ENCODE measurements around the gene RASA2.

RASA2 gene

GRCh38 chr3:141656771-141657170 is 169.9 kb downstream of the RASA2 start:
- TF ChIP-seq JUND (IDR thresholded peaks at IDR 0.05; ENCODE audit: low read depth) = no peak
- in situ Hi-C loops (cut with HindIII; ENCODE audit: low pct_unique_long_range_greater_than_20kb, low sequenced_read_pairs) = no loop called here
- no peak for DNase-seq (ENCODE audit: low read depth in 1 of 2, low spot score in 1 of 2)

- TF ChIP-seq JUND (IDR thresholded peaks at IDR 0.05; ENCODE audit: low read depth) = no peak
- no peak for DNase-seq (ENCODE audit: low read depth in 1 of 2, low spot score in 1 of 2)
- in situ Hi-C loops (cut with HindIII; ENCODE audit: low pct_unique_long_range_greater_than_20kb, low sequenced_read_pairs) = no loop called here
These were observed 170.7 kb downstream of the RASA2 start for GRCh38 chr3:141657516-141657915.

- in situ Hi-C loops (cut with HindIII; ENCODE audit: low pct_unique_long_range_greater_than_20kb, low sequenced_read_pairs) = no loop called here
- peak; percentile 75 to 79 for DNase-seq (ENCODE audit: low read depth in 1 of 2, low spot score in 1 of 2)
- TF ChIP-seq JUND (IDR thresholded peaks at IDR 0.05; ENCODE audit: low read depth) = no peak
These were observed 173.2 kb downstream of the RASA2 start for GRCh38 chr3:141659821-141660613.

- in situ Hi-C loops (cut with HindIII; ENCODE audit: low pct_unique_long_range_greater_than_20kb, low sequenced_read_pairs) = no loop called here
- TF ChIP-seq JUND (IDR thresholded peaks at IDR 0.05; ENCODE audit: low read depth) = no peak
These were observed 173.8 kb downstream of the RASA2 start for GRCh38 chr3:141660614-141660947.

GRCh38 chr3:141661229-141662196 is 174.7 kb downstream of the RASA2 start:
- DNase-seq (ENCODE audit: low read depth in 1 of 2, low spot score in 1 of 2) = no peak
- in situ Hi-C loops (cut with HindIII; ENCODE audit: low pct_unique_long_range_greater_than_20kb, low sequenced_read_pairs) = no loop called here
- no peak for TF ChIP-seq JUND (IDR thresholded peaks at IDR 0.05; ENCODE audit: low read depth)

More at GRCh38 chr3:141660614-141660947, 173.8 kb downstream of the RASA2 start:
- no peak for DNase-seq (ENCODE audit: low read depth in 1 of 2, low spot score in 1 of 2)

GRCh38 chr3:141663993-141664392 is 177.2 kb downstream of the RASA2 start:
- TF ChIP-seq JUND (IDR thresholded peaks at IDR 0.05; ENCODE audit: low read depth) = no peak
- in situ Hi-C loops (cut with HindIII; ENCODE audit: low pct_unique_long_range_greater_than_20kb, low sequenced_read_pairs) = no loop called here

More at GRCh38 chr3:141663993-141664392, 177.2 kb downstream of the RASA2 start:
- DNase-seq (ENCODE audit: low read depth in 1 of 2, low spot score in 1 of 2) = no peak
